GM12878 (cell line): ENCODE measurements around the gene RGS11. TPM values are rescaled to one million over a fixed set of nuclear protein-coding genes. Genes with fewer than 3 reads are reported as not detected.
A peak's percentile ranks its signal among the peaks of the same experiment; 100 is the strongest.

ENCODE experiments used
- ATAC-seq: fragments of 200-7000 bp; cut with Tn5 transposase; 3 replicates; pipeline ENCODE4 v1.9.1; 2020; ENCODE audit warnings: mild to moderate bottlenecking, moderate library complexity
- BruUV-seq: library from RNA; stranded (reverse); fragments of 400-500 nt; replicated peaks from 2 replicates; lab custom pipeline; 2021; lab: Mats Ljungman, UMichigan
- CTCF ChIA-PET: fragments of 300-600 bp; sonication (Branson Sonifier 250); formaldehyde crosslinking; extraction: SDS; loops from one replicate; lab custom pipeline; 2021; ENCODE audit warnings: inconsistent platforms; lab: Yijun Ruan, JAX
- POLR2A ChIA-PET: fragments of 350-600 bp; formaldehyde crosslinking; extraction: SDS; loops from one replicate; lab custom pipeline; 2021; ENCODE audit warnings: inconsistent platforms; lab: Charles Lee
- RAD21 ChIA-PET: fragments of 300-600 bp; sonication (Branson Sonifier 250); formaldehyde crosslinking; loops from one replicate; lab custom pipeline; 2023; ENCODE audit warnings: antibody characterized with exemption; ENCODE audit not compliant: unreplicated experiment; lab: Charles Lee
- SMC1A ChIA-PET: fragments of 300-600 bp; sonication (Branson Sonifier 250); formaldehyde crosslinking; loops from one replicate; lab custom pipeline; 2023; ENCODE audit not compliant: unreplicated experiment, uncharacterized antibody; lab: Charles Lee
- DNase-seq: peaks from one replicate; pipeline ENCODE4 v3.0.0-alpha.2; 2011; ENCODE audit warnings: low read depth, low spot score
- FAIRE-seq: peaks from 3 replicates; lab custom pipeline; 2011; peaks lifted over from hg19 to GRCh38; lab: Jason Lieb, UNC
- H2AFZ ChIP-seq: 2 replicates; pipeline ENCODE4 v1.6.0; 2011; ENCODE audit warnings: low read depth, low read length, control low read depth; ENCODE audit not compliant: control insufficient read depth
- H3K27ac ChIP-seq: 2 replicates; pipeline ENCODE4 v1.5.1; 2011; ENCODE audit warnings: control low read depth; ENCODE audit not compliant: control insufficient read depth, insufficient read depth
- H3K27me3 ChIP-seq, 2 experiments: replicated peaks in 1 of 2; 2 replicates each; pipeline versions ENCODE4 v1.6.0 to v1.6.1; 2011; ENCODE audit warnings: low read length in 1 of 2; ENCODE audit not compliant: control insufficient read depth in 2 of 2, insufficient read depth in 2 of 2
- H3K36me3 ChIP-seq, 2 experiments: 2 replicates each; pipeline ENCODE4 v1.5.1; 2011; ENCODE audit warnings: low read length in 1 of 2; ENCODE audit not compliant: control insufficient read depth in 2 of 2, insufficient read depth in 2 of 2
- H3K4me1 ChIP-seq: 2 replicates; pipeline ENCODE4 v1.6.1; 2011; ENCODE audit warnings: mild to moderate bottlenecking, low read length, moderate library complexity, mixed read lengths; ENCODE audit not compliant: control insufficient read depth, insufficient read depth
- H3K4me2 ChIP-seq: 2 replicates; pipeline ENCODE4 v1.6.0; 2011; ENCODE audit warnings: control low read depth; ENCODE audit not compliant: control insufficient read depth, insufficient read depth
- H3K4me3 ChIP-seq: fragments of 200-600 bp; sonication (generic); 2 replicates; pipeline ENCODE4 v1.5.1; 2016
- H3K79me2 ChIP-seq: 2 replicates; pipeline ENCODE4 v1.6.0; 2011; ENCODE audit warnings: low read length; ENCODE audit not compliant: control insufficient read depth, insufficient read depth
- H3K9ac ChIP-seq: 2 replicates; pipeline ENCODE4 v1.8.0; 2011; ENCODE audit warnings: low read length, control low read depth, mixed read lengths; ENCODE audit not compliant: control insufficient read depth, insufficient read depth
- H3K9me3 ChIP-seq: replicated peaks from 3 replicates; pipeline ENCODE4 v1.5.1; 2011; ENCODE audit warnings: mild to moderate bottlenecking, low read length; ENCODE audit not compliant: control insufficient read depth, insufficient read depth
- H4K20me1 ChIP-seq: 2 replicates; pipeline ENCODE4 v1.6.0; 2011; ENCODE audit not compliant: control insufficient read depth, insufficient read depth
- ATF7 ChIP-seq: fragments of 450-650 bp; IDR thresholded peaks from 2 replicates; pipeline ENCODE4 v1.6.1; 2016; ENCODE audit warnings: low read depth, mild to moderate bottlenecking
- CBFB ChIP-seq: IDR thresholded peaks from 2 replicates; pipeline ENCODE4 v1.6.1; 2016; ENCODE audit warnings: antibody characterized with exemption, low read depth
- CEBPB ChIP-seq, 2 experiments: fragments of 150-350 bp in 1 of 2; IDR thresholded peaks; 2 replicates each; pipeline ENCODE4 v1.6.1; 2012 to 2014; ENCODE audit warnings: low read depth in 2 of 2, low read length in 2 of 2, borderline replicate concordance in 1 of 2, inconsistent platforms in 1 of 2
- CREB1 ChIP-seq: IDR thresholded peaks from 2 replicates; pipeline ENCODE4 v1.6.1; 2012; ENCODE audit warnings: low read depth, mild to moderate bottlenecking, inconsistent platforms
- IRF4 ChIP-seq: IDR thresholded peaks from 2 replicates; pipeline ENCODE4 v1.6.1; 2011; ENCODE audit warnings: low read depth, low read length
- JUND ChIP-seq: IDR thresholded peaks from 2 replicates; pipeline ENCODE4 v1.6.1; 2012; ENCODE audit warnings: low read depth, mild to moderate bottlenecking, low read length, improper control_type of control experiment, moderate library complexity
- KDM1A ChIP-seq: fragments of 200-600 bp; sonication (generic); IDR thresholded peaks from 2 replicates; pipeline ENCODE4 v1.6.1; 2016; ENCODE audit warnings: borderline replicate concordance
- LARP7 ChIP-seq: fragments of 450-650 bp; IDR thresholded peaks from 2 replicates; pipeline ENCODE4 v1.6.1; 2017; ENCODE audit warnings: mild to moderate bottlenecking
- MYC ChIP-seq: IDR thresholded peaks from 2 replicates; pipeline ENCODE4 v1.6.1; 2011; ENCODE audit warnings: mild to moderate bottlenecking, low read length, moderate library complexity, inconsistent platforms; ENCODE audit not compliant: insufficient read depth, insufficient replicate concordance, insufficient read length, severe bottlenecking
- PAX5 ChIP-seq: IDR thresholded peaks from 2 replicates; pipeline ENCODE4 v1.6.1; 2011; ENCODE audit warnings: low read depth, low read length, borderline replicate concordance
- POU2F2 ChIP-seq: IDR thresholded peaks from 3 replicates; pipeline ENCODE4 v1.6.1; 2011; ENCODE audit warnings: low read depth, mild to moderate bottlenecking, low read length, borderline replicate concordance
- SIX5 ChIP-seq: IDR thresholded peaks from 2 replicates; pipeline ENCODE4 v1.6.1; 2011; ENCODE audit warnings: mild to moderate bottlenecking, low read depth, low read length, moderate library complexity; ENCODE audit not compliant: severe bottlenecking
- STAT1 ChIP-seq: fragments of 450-650 bp; conservative IDR thresholded peaks from 2 replicates; pipeline ENCODE4 v1.6.1; 2014; ENCODE audit warnings: antibody characterized with exemption, mild to moderate bottlenecking
- STAT3 ChIP-seq: IDR thresholded peaks from 2 replicates; pipeline ENCODE4 v1.6.1; 2011; ENCODE audit warnings: low read depth, low read length, improper control_type of control experiment
- WGBS: methylation state at CpG from one replicate; pipeline ENCODE4 v1.1.6; 2016; ENCODE audit warnings: low lambda C conversion rate; ENCODE audit not compliant: insufficient replicate concordance, insufficient coverage; ENCODE audit errors: missing lambda C conversion rate; 5-methylcytosine and 5-hydroxymethylcytosine counted together
- in situ Hi-C: fragments of 300-500 bp; cut with MboI; formaldehyde crosslinking; loops from 9 replicates; pipeline ENCODE4 v1.14.3; 2018; ENCODE audit warnings: mixed read lengths
- intact Hi-C: fragments of 100-400 bp; cut with micrococcal nuclease; formaldehyde crosslinking; loops from one replicate; pipeline ENCODE4 v1.14.2; 2022; ENCODE audit not compliant: unreplicated experiment
- polyA plus RNA-seq, 11 experiments: library from polyadenylated mRNA; depleted of rRNA in 4 of 11; unstranded in 6 of 11; stranded (reverse) in 5 of 11; fragments of >200 nt; fragmentation: Nextera tagmentation in 4 of 11; fragmentation: Illumina TruSeq in 1 of 11; extraction: Ambion mirVana in 4 of 11; extraction: Trizol in 1 of 11; gene quantifications; 1 replicate in 1 of 11; 2 replicates in 10 of 11; pipeline versions ENCODE4 v1.2.1 to v1.2.3, GENCODE V29; 2011 to 2016; ENCODE audit warnings: inconsistent platforms in 2 of 11, missing spikeins in 2 of 11, low read depth in 1 of 11
- total RNA-seq, 4 experiments: library from RNA; depleted of rRNA in 3 of 4; stranded (reverse); fragments of >200 nt in 3 of 4; fragmentation: Illumina TruSeq in 1 of 4; extraction: Trizol in 1 of 4; gene quantifications; 2 replicates each; pipeline versions ENCODE4 v1.2.1 to v1.2.3, GENCODE V29; 2013 to 2021
- TF ChIP-seq, protein P1 (sequence below): fragments of 450-650 bp; IDR thresholded peaks from 2 replicates; pipeline ENCODE4 v1.6.1; 2018; ENCODE audit warnings: mild to moderate bottlenecking, low read depth, moderate library complexity; ENCODE audit not compliant: partially characterized antibody
- TF ChIP-seq, protein P2 (sequence below): IDR thresholded peaks from 2 replicates; pipeline ENCODE4 v1.6.1; 2011; ENCODE audit warnings: borderline replicate concordance, low read depth, mild to moderate bottlenecking, moderate library complexity, mixed read lengths, low read length; ENCODE audit not compliant: insufficient read depth; ENCODE audit errors: extremely low read length

The RGS11 gene
- total and polyA plus RNA-seq, 10 of the 15 experiments (the other 5 are each of a cell fraction or from before 2014, with no cell fraction given), result 0.04 TPM; not detected in 9

DNA sequence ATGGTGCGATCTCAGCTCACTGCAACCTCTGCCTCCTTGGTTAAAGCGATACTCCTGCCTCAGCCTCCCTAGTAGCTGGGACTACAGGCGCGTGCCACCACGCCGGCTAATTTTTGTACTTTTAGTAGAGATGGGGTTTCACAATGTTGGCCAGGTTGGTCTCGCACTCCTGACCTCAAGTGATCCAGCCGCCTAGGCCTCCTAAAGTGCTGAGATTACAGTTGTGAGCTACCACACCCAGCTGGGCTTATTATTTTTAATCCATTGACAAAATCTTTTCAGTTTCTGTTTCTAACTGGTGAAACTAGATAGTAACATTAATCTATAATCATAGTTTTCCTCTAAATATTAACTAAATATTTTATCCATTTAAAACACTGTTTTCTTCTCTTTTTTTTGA, 35.2 kb downstream of the RGS11 start (continued):
- TF ChIP-seq, protein P1, sequence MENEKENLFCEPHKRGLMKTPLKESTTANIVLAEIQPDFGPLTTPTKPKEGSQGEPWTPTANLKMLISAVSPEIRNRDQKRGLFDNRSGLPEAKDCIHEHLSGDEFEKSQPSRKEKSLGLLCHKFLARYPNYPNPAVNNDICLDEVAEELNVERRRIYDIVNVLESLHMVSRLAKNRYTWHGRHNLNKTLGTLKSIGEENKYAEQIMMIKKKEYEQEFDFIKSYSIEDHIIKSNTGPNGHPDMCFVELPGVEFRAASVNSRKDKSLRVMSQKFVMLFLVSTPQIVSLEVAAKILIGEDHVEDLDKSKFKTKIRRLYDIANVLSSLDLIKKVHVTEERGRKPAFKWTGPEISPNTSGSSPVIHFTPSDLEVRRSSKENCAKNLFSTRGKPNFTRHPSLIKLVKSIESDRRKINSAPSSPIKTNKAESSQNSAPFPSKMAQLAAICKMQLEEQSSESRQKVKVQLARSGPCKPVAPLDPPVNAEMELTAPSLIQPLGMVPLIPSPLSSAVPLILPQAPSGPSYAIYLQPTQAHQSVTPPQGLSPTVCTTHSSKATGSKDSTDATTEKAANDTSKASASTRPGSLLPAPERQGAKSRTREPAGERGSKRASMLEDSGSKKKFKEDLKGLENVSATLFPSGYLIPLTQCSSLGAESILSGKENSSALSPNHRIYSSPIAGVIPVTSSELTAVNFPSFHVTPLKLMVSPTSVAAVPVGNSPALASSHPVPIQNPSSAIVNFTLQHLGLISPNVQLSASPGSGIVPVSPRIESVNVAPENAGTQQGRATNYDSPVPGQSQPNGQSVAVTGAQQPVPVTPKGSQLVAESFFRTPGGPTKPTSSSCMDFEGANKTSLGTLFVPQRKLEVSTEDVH, result no peak
- TF ChIP-seq POU2F2, result no peak
- no peak for TF ChIP-seq ATF7
- TF ChIP-seq LARP7, result no peak
- no peak for TF ChIP-seq PAX5
- TF ChIP-seq, all 136 proteins: peak for 0

DNA sequence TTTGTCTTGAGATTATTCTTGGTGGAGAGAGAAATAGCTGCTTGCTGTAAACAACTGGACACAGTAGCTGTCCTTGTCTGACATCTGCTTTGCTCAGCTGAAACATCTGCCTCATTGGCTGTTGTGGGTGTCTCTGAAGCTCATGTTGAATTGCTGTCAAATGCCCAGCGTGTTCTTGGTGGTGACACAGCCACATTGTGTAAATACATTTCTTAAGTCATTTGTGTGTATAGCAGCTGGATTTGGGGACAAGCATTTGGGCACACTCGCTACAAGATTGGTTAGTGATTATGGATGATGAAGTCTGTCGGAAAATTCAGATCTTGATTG, 35.8 kb downstream of the RGS11 start:
- Histone ChIP-seq H3K79me2 (peaks cover 5% of the 10 kb centered on the region), H3K36me3 (no peaks in the 10 kb centered on the region; a peak in 1 of 4 replicates), H3K4me2 (peak overlapping the region; percentile 45; the same call in 1 of the 2 replicates), H4K20me1 (no peaks in the 10 kb centered on the region), H3K4me3 (no peak overlapping the region), H3K9me3 (no peaks in the 10 kb centered on the region), H3K9ac (no peak overlapping the region), H3K4me1 (peaks cover 23% of the 10 kb centered on the region), H3K27ac (peak overlapping the region; percentile 5; the same call in 1 of the 2 replicates), H3K27me3 (no peaks in the 10 kb centered on the region), H2AFZ (no peak overlapping the region)
- ChIA-PET CTCF (interaction anchor here (1.5 to 2.0 kb wide), 2 partner anchors 9 to 12 kb away, joined by 4 to 7 read pairs; no protein-coding TSS in a partner anchor), SMC1A (interaction anchor here (0.7 to 2.1 kb wide), 7 partner anchors 9 to 1599 kb away, joined by 3 to 10 read pairs (median 4); partner anchors contain the start of gene LUC7L), RAD21 (interaction anchor here (1.4 kb wide), 1 partner anchor 109 kb away, joined by 5 read pairs; no protein-coding TSS in a partner anchor), POLR2A (interaction anchor here (0.5 to 2.0 kb wide), 4 partner anchors 11 to 156 kb away, joined by 4 to 11 read pairs (median 8); partner anchors contain the start of gene LUC7L)
- 93% methylated on average over 3 of the region's 3 CpGs for WGBS
- ATAC-seq (no peak), FAIRE-seq (no peak), DNase-seq (no peak)
- intact Hi-C loops, result no loop called here
- no TSS peak for BruUV-seq
- in situ Hi-C loops, result no loop called here
- TF ChIP-seq KDM1A (no peak), JUND (no peak), CBFB (no peak), STAT1 (no peak), IRF4 (no peak), MYC (no peak), CREB1 (no peak), STAT3 (no peak), SIX5 (no peak), CEBPB (IDR thresholded peaks at IDR 0.05; ENCODE audit: borderline replicate concordance in 1 of 2, low read depth in 2 of 2, low read length in 2 of 2) (no peak)
- TF ChIP-seq, protein P2, sequence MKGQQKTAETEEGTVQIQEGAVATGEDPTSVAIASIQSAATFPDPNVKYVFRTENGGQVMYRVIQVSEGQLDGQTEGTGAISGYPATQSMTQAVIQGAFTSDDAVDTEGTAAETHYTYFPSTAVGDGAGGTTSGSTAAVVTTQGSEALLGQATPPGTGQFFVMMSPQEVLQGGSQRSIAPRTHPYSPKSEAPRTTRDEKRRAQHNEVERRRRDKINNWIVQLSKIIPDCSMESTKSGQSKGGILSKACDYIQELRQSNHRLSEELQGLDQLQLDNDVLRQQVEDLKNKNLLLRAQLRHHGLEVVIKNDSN, result no peak
- TF ChIP-seq, protein P1, result no peak
